Activated CD4-positive, alpha-beta memory T cell treated with anti-CD3 and anti-CD28 coated beads for 36 hours (primary cell): Measurements from ENCODE around the gene NSD1. TPM values are rescaled to one million over a fixed set of nuclear protein-coding genes. Genes with fewer than 3 reads are reported as not detected.
A peak's percentile ranks its signal among the peaks of the same experiment; 100 is the strongest.

ENCODE experiments used
- CTCF ChIA-PET: fragments of 350-600 bp; sonication (Branson Sonifier 250); formaldehyde crosslinking; loops from one replicate; lab custom pipeline; 2021; ENCODE audit warnings: antibody characterized with exemption, inconsistent platforms; lab: Charles Lee
- POLR2A ChIA-PET: fragments of 350-600 bp; sonication (Branson Sonifier 250); formaldehyde crosslinking; loops from one replicate; lab custom pipeline; 2021; ENCODE audit warnings: antibody characterized with exemption; lab: Charles Lee
- DNase-seq: peaks from one replicate; pipeline ENCODE4 v3.0.0-alpha.2; 2020
- H3K27ac Mint-ChIP-seq: one replicate; pipeline ENCODE4 v1.8.0; 2021; ENCODE audit warnings: mixed read lengths
- H3K27me3 Mint-ChIP-seq: one replicate; pipeline ENCODE4 v1.8.0; 2021; ENCODE audit warnings: mixed read lengths
- H3K36me3 Mint-ChIP-seq: one replicate; pipeline ENCODE4 v1.8.0; 2021; ENCODE audit warnings: mixed read lengths
- H3K4me1 Mint-ChIP-seq: one replicate; pipeline ENCODE4 v1.8.0; 2021; ENCODE audit warnings: low read depth, mixed read lengths
- H3K4me3 Mint-ChIP-seq: one replicate; pipeline ENCODE4 v1.8.0; 2021; ENCODE audit warnings: mild to moderate bottlenecking, mixed read lengths
- H3K9me3 Mint-ChIP-seq: one replicate; pipeline ENCODE4 v1.8.0; 2021; ENCODE audit warnings: mixed read lengths
- intact Hi-C: fragments of 100-400 bp; cut with micrococcal nuclease; formaldehyde crosslinking; loops from one replicate; pipeline ENCODE4 v1.15.1; 2023
- total RNA-seq, 2 experiments: library from RNA; stranded (reverse); gene quantifications; one replicate each; pipeline ENCODE4 v1.2.3, GENCODE V29; 2021

Gene NSD1
- total RNA-seq, 2 experiments from 2014 or later: 54.6 to 55.5 TPM

GRCh38 chr5:177332031-177332895, 198.7 kb downstream of the NSD1 start:
- Mint-ChIP-seq H3K36me3 (peaks cover 37% of the 10 kb centered on the region), H3K27ac (no peak overlapping the region), H3K4me1 (peaks cover 4% of the 10 kb centered on the region), H3K9me3 (no peaks in the 10 kb centered on the region), H3K4me3 (no peak overlapping the region), H3K27me3 (no peaks in the 10 kb centered on the region)
- DNase-seq: no peak
- intact Hi-C loops: no loop called here
- ChIA-PET POLR2A (no interaction called here), CTCF (no interaction called here)

- DNase-seq: no peak
- H3K9me3 Mint-ChIP-seq: no peaks in the 10 kb centered on the region
- peaks cover 2% of the 10 kb centered on the region for H3K4me1 Mint-ChIP-seq
- intact Hi-C loops: no loop called here
- ChIA-PET POLR2A (no interaction called here), CTCF (no interaction called here)
- no peak overlapping the region for H3K27ac Mint-ChIP-seq
- no peak overlapping the region for H3K4me3 Mint-ChIP-seq
- no peaks in the 10 kb centered on the region for H3K27me3 Mint-ChIP-seq
- peaks cover 37% of the 10 kb centered on the region for H3K36me3 Mint-ChIP-seq
Observed at GRCh38 chr5:177332896-177333260, 199.3 kb downstream of the NSD1 start.

- Mint-ChIP-seq H3K27me3 (no peaks in the 10 kb centered on the region), H3K4me1 (no peaks in the 10 kb centered on the region), H3K27ac (no peak overlapping the region), H3K9me3 (no peaks in the 10 kb centered on the region), H3K4me3 (no peak overlapping the region), H3K36me3 (peaks cover 37% of the 10 kb centered on the region)
- intact Hi-C loops: no loop called here
- CTCF ChIA-PET: interaction anchor here (1.1 to 1.5 kb wide), 2 partner anchors 13 to 49 kb away, joined by 3 read pairs; no protein-coding TSS in a partner anchor
- DNase-seq: no peak
- POLR2A ChIA-PET: no interaction called here
Observed at GRCh38 chr5:177333420-177334154, 200.0 kb downstream of the NSD1 start.

- POLR2A ChIA-PET: no interaction called here
Observed at GRCh38 chr5:177334155-177334551, 200.6 kb downstream of the NSD1 start.

GRCh38 chr5:177334781-177335700, 201.5 kb downstream of the NSD1 start:
- no peak for DNase-seq
- peaks cover 9% of the 10 kb centered on the region for H3K4me1 Mint-ChIP-seq
- H3K27ac Mint-ChIP-seq: no peak overlapping the region
- intact Hi-C loops: no loop called here
- H3K9me3 Mint-ChIP-seq: no peaks in the 10 kb centered on the region
- CTCF ChIA-PET: interaction anchor here (0.6 to 1.7 kb wide), 4 partner anchors 16 to 55 kb away, joined by 3 to 6 read pairs (median 3); no protein-coding TSS in a partner anchor
- H3K27me3 Mint-ChIP-seq: no peaks in the 10 kb centered on the region
- POLR2A ChIA-PET: no interaction called here
- H3K36me3 Mint-ChIP-seq: peaks cover 41% of the 10 kb centered on the region
- no peak overlapping the region for H3K4me3 Mint-ChIP-seq

More at GRCh38 chr5:177334155-177334551, 200.6 kb downstream of the NSD1 start:
- H3K36me3 Mint-ChIP-seq: peaks cover 37% of the 10 kb centered on the region
- intact Hi-C loops: no loop called here
- H3K9me3 Mint-ChIP-seq: no peaks in the 10 kb centered on the region
- CTCF ChIA-PET: interaction anchor here (1.1 to 1.5 kb wide), 2 partner anchors 12 to 49 kb away, joined by 3 read pairs; no protein-coding TSS in a partner anchor
- H3K4me3 Mint-ChIP-seq: no peak overlapping the region
- H3K4me1 Mint-ChIP-seq: peaks cover under 1% of the 10 kb centered on the region
- DNase-seq: no peak
- no peaks in the 10 kb centered on the region for H3K27me3 Mint-ChIP-seq
- no peak overlapping the region for H3K27ac Mint-ChIP-seq

GRCh38 chr5:177335701-177336065, 202.1 kb downstream of the NSD1 start:
- H3K4me1 Mint-ChIP-seq: peaks cover 12% of the 10 kb centered on the region
- H3K27ac Mint-ChIP-seq: no peak overlapping the region
- CTCF ChIA-PET: interaction anchor here (0.7 to 1.7 kb wide), 5 partner anchors 17 to 66 kb away, joined by 3 to 6 read pairs (median 3); no protein-coding TSS in a partner anchor
- DNase-seq: no peak
- POLR2A ChIA-PET: no interaction called here
- H3K27me3 Mint-ChIP-seq: no peaks in the 10 kb centered on the region
- H3K9me3 Mint-ChIP-seq: no peaks in the 10 kb centered on the region
- H3K36me3 Mint-ChIP-seq: peaks cover 42% of the 10 kb centered on the region
- H3K4me3 Mint-ChIP-seq: no peak overlapping the region
- intact Hi-C loops: no loop called here

GRCh38 chr5:177336112-177336511, 202.5 kb downstream of the NSD1 start:
- Mint-ChIP-seq H3K27me3 (no peaks in the 10 kb centered on the region), H3K27ac (no peak overlapping the region), H3K4me3 (no peak overlapping the region), H3K9me3 (no peaks in the 10 kb centered on the region), H3K4me1 (peaks cover 12% of the 10 kb centered on the region), H3K36me3 (peaks cover 42% of the 10 kb centered on the region)
- CTCF ChIA-PET: interaction anchor here (0.5 to 1.7 kb wide), 7 partner anchors 18 to 66 kb away, joined by 3 to 6 read pairs (median 3); no protein-coding TSS in a partner anchor
- intact Hi-C loops: no loop called here
- POLR2A ChIA-PET: no interaction called here
- peak; percentile 50 for DNase-seq

- H3K9me3 Mint-ChIP-seq: no peaks in the 10 kb centered on the region
- H3K36me3 Mint-ChIP-seq: peaks cover 48% of the 10 kb centered on the region
- H3K27me3 Mint-ChIP-seq: no peaks in the 10 kb centered on the region
- no peak for DNase-seq
- intact Hi-C loops: no loop called here
- H3K4me1 Mint-ChIP-seq: peaks cover 12% of the 10 kb centered on the region
- no peak overlapping the region for H3K27ac Mint-ChIP-seq
- H3K4me3 Mint-ChIP-seq: no peak overlapping the region
- CTCF ChIA-PET: interaction anchor here (0.5 to 1.7 kb wide), 5 partner anchors 20 to 65 kb away, joined by 3 to 6 read pairs (median 3); no protein-coding TSS in a partner anchor
- POLR2A ChIA-PET: no interaction called here
Observed at GRCh38 chr5:177336603-177337494, 203.3 kb downstream of the NSD1 start.

GRCh38 chr5:177338251-177339106, 204.9 kb downstream of the NSD1 start:
- Mint-ChIP-seq H3K27me3 (no peaks in the 10 kb centered on the region), H3K9me3 (no peaks in the 10 kb centered on the region), H3K4me1 (peaks cover 14% of the 10 kb centered on the region), H3K4me3 (no peak overlapping the region), H3K36me3 (peaks cover 44% of the 10 kb centered on the region), H3K27ac (no peak overlapping the region)
- ChIA-PET CTCF (interaction anchor here (0.9 to 1.4 kb wide), 2 partner anchors 21 to 267 kb away, joined by 3 read pairs; no protein-coding TSS in a partner anchor), POLR2A (no interaction called here)
- intact Hi-C loops: no loop called here
- DNase-seq: no peak

GRCh38 chr5:177339107-177339638, 205.6 kb downstream of the NSD1 start:
- Mint-ChIP-seq H3K4me1 (peaks cover 17% of the 10 kb centered on the region), H3K27me3 (no peaks in the 10 kb centered on the region), H3K27ac (no peak overlapping the region), H3K9me3 (no peaks in the 10 kb centered on the region), H3K36me3 (peaks cover 41% of the 10 kb centered on the region), H3K4me3 (no peak overlapping the region)
- ChIA-PET CTCF (interaction anchor here (0.9 to 1.4 kb wide), 2 partner anchors 22 to 268 kb away, joined by 3 read pairs; no protein-coding TSS in a partner anchor), POLR2A (no interaction called here)
- no peak for DNase-seq
- intact Hi-C loops: no loop called here
